SK-N-SH treated with all-trans-retinoic acid at 6 μM for 48 hours (cell line): Measurements from ENCODE around the gene SPINK2.

ENCODE experiments used
- ATAC-seq: fragments of 200-7000 bp; cut with Tn5 transposase; 3 replicates; pipeline ENCODE4 v1.9.1; 2020; ENCODE audit warnings: mild to moderate bottlenecking, moderate library complexity
- ARNTL ChIP-seq: fragments of 450-650 bp; formaldehyde crosslinking; IDR thresholded peaks from 2 replicates; pipeline ENCODE4 v1.5.0; 2020; ENCODE audit warnings: low read depth, mild to moderate bottlenecking, moderate library complexity, borderline replicate concordance
- BACH2 ChIP-seq: fragments of 250-450 bp; sonication (Bioruptor Pico); IDR thresholded peaks from 2 replicates; pipeline ENCODE4 v1.9.0; 2021; ENCODE audit warnings: mild to moderate bottlenecking, borderline replicate concordance
- CREB5 ChIP-seq: fragments of 250-450 bp; sonication (Bioruptor Pico); IDR thresholded peaks from 2 replicates; pipeline ENCODE4 v1.5.1; 2020; ENCODE audit warnings: low read depth, mild to moderate bottlenecking, moderate library complexity
- CSDC2 ChIP-seq: fragments of 250-450 bp; sonication (Bioruptor Pico); IDR thresholded peaks from 2 replicates; pipeline ENCODE4 v1.5.0; 2020; ENCODE audit warnings: mild to moderate bottlenecking, moderate library complexity
- CSRNP3 ChIP-seq: fragments of 250-450 bp; sonication (Bioruptor Pico); IDR thresholded peaks from 2 replicates; pipeline ENCODE4 v1.5.1; 2021; ENCODE audit warnings: mild to moderate bottlenecking, moderate library complexity
- ESRRG ChIP-seq: fragments of 250-450 bp; sonication (Bioruptor Pico); IDR thresholded peaks from 2 replicates; pipeline ENCODE4 v1.6.1; 2021; ENCODE audit warnings: mild to moderate bottlenecking
- GLIS3 ChIP-seq: fragments of 250-450 bp; sonication (Bioruptor Pico); IDR thresholded peaks from 2 replicates; pipeline ENCODE4 v1.5.0; 2020; ENCODE audit warnings: mild to moderate bottlenecking, moderate library complexity
- OSR1 ChIP-seq: fragments of 250-450 bp; sonication (Bioruptor Pico); IDR thresholded peaks from 2 replicates; pipeline ENCODE4 v1.8.0; 2022; ENCODE audit warnings: moderate library complexity, mild to moderate bottlenecking, inconsistent platforms
- PATZ1 ChIP-seq: fragments of 250-450 bp; sonication (Bioruptor Pico); IDR thresholded peaks from 2 replicates; pipeline ENCODE4 v1.8.0; 2020; ENCODE audit warnings: mild to moderate bottlenecking, moderate library complexity, borderline replicate concordance
- POU6F1 ChIP-seq: fragments of 250-450 bp; sonication (Bioruptor Pico); IDR thresholded peaks from 2 replicates; pipeline ENCODE4 v1.8.0; 2021; ENCODE audit warnings: low read depth, mild to moderate bottlenecking, moderate library complexity, borderline replicate concordance
- PPARA ChIP-seq: fragments of 250-450 bp; sonication (Bioruptor Pico); IDR thresholded peaks from 2 replicates; pipeline ENCODE4 v1.5.0; 2020; ENCODE audit warnings: mild to moderate bottlenecking, borderline replicate concordance
- RARB ChIP-seq: fragments of 250-450 bp; sonication (Bioruptor Pico); IDR thresholded peaks from 2 replicates; pipeline ENCODE4 v1.8.0; 2021; ENCODE audit warnings: mild to moderate bottlenecking, moderate library complexity
- SNAI2 ChIP-seq: fragments of 250-450 bp; sonication (Bioruptor Pico); IDR thresholded peaks from 2 replicates; pipeline ENCODE4 v1.5.0; 2020; ENCODE audit warnings: mild to moderate bottlenecking, moderate library complexity
- TCF4 ChIP-seq: fragments of 250-450 bp; sonication (Bioruptor Pico); IDR thresholded peaks from 2 replicates; pipeline ENCODE4 v1.8.0; 2021; ENCODE audit warnings: mild to moderate bottlenecking, moderate library complexity, borderline replicate concordance
- TOX ChIP-seq: fragments of 250-450 bp; sonication (Bioruptor Pico); IDR thresholded peaks from 2 replicates; pipeline ENCODE4 v1.8.0; 2021; ENCODE audit warnings: mild to moderate bottlenecking, moderate library complexity, borderline replicate concordance
- ZC3H10 ChIP-seq: fragments of 250-450 bp; sonication (Bioruptor Pico); IDR thresholded peaks from 2 replicates; pipeline ENCODE4 v1.5.1; 2021; ENCODE audit warnings: mild to moderate bottlenecking, moderate library complexity
- ZFP3 ChIP-seq: fragments of 250-450 bp; sonication (Bioruptor Pico); IDR thresholded peaks from 2 replicates; pipeline ENCODE4 v1.5.0; 2020; ENCODE audit warnings: mild to moderate bottlenecking, moderate library complexity
- ZFP30 ChIP-seq: fragments of 450-650 bp; formaldehyde crosslinking; IDR thresholded peaks from 2 replicates; pipeline ENCODE4 v1.5.0; 2022; ENCODE audit warnings: mild to moderate bottlenecking, moderate library complexity
- ZNF565 ChIP-seq: fragments of 450-650 bp; formaldehyde crosslinking; conservative IDR thresholded peaks from 2 replicates; pipeline ENCODE4 v1.5.0; 2020; ENCODE audit warnings: low read depth, mild to moderate bottlenecking, moderate library complexity
- ZNF8 ChIP-seq: fragments of 450-650 bp; formaldehyde crosslinking; IDR thresholded peaks from 2 replicates; pipeline ENCODE4 v1.5.0; 2020; ENCODE audit warnings: mild to moderate bottlenecking, moderate library complexity
- TF ChIP-seq, protein P1 (sequence below): fragments of 250-450 bp; sonication (Bioruptor Pico); IDR thresholded peaks from 2 replicates; pipeline ENCODE4 v1.5.0; 2020; ENCODE audit warnings: mild to moderate bottlenecking, moderate library complexity

The SPINK2 gene

GRCh38 chr4:56782019-56782418, 39.5 kb downstream of the SPINK2 start:
- TF ChIP-seq ZFP3 (CRISPR knock-in tag) (no peak), SNAI2 (CRISPR knock-in tag) (no peak), OSR1 (CRISPR knock-in tag) (no peak), GLIS3 (CRISPR knock-in tag) (no peak), CREB5 (CRISPR knock-in tag) (no peak), ZFP30 (no peak), ESRRG (CRISPR knock-in tag) (no peak), TOX (CRISPR knock-in tag) (no peak), CSDC2 (CRISPR knock-in tag) (no peak), ZNF8 (CRISPR knock-in tag) (no peak), PATZ1 (CRISPR knock-in tag) (no peak), BACH2 (CRISPR knock-in tag) (no peak), RARB (CRISPR knock-in tag) (no peak)
- TF ChIP-seq, protein P1, sequence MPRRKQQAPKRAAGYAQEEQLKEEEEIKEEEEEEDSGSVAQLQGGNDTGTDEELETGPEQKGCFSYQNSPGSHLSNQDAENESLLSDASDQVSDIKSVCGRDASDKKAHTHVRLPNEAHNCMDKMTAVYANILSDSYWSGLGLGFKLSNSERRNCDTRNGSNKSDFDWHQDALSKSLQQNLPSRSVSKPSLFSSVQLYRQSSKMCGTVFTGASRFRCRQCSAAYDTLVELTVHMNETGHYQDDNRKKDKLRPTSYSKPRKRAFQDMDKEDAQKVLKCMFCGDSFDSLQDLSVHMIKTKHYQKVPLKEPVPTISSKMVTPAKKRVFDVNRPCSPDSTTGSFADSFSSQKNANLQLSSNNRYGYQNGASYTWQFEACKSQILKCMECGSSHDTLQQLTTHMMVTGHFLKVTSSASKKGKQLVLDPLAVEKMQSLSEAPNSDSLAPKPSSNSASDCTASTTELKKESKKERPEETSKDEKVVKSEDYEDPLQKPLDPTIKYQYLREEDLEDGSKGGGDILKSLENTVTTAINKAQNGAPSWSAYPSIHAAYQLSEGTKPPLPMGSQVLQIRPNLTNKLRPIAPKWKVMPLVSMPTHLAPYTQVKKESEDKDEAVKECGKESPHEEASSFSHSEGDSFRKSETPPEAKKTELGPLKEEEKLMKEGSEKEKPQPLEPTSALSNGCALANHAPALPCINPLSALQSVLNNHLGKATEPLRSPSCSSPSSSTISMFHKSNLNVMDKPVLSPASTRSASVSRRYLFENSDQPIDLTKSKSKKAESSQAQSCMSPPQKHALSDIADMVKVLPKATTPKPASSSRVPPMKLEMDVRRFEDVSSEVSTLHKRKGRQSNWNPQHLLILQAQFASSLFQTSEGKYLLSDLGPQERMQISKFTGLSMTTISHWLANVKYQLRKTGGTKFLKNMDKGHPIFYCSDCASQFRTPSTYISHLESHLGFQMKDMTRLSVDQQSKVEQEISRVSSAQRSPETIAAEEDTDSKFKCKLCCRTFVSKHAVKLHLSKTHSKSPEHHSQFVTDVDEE (CRISPR knock-in tag): no peak

GRCh38 chr4:56773346-56773745, 48.2 kb downstream of the SPINK2 start:
- no peak for TF ChIP-seq BACH2 (CRISPR knock-in tag)
- no peak for TF ChIP-seq TCF4
- TF ChIP-seq ZFP30: no peak
- TF ChIP-seq ZC3H10: no peak
- TF ChIP-seq PPARA (CRISPR knock-in tag): no peak
- no peak for TF ChIP-seq CREB5 (CRISPR knock-in tag)
- TF ChIP-seq, protein P1 (CRISPR knock-in tag): no peak
- TF ChIP-seq POU6F1 (CRISPR knock-in tag): no peak
- no peak for TF ChIP-seq ESRRG (CRISPR knock-in tag)
- no peak for TF ChIP-seq GLIS3 (CRISPR knock-in tag)
- no peak for TF ChIP-seq RARB (CRISPR knock-in tag)
- TF ChIP-seq CSDC2 (CRISPR knock-in tag): no peak
- no peak for TF ChIP-seq ARNTL (CRISPR knock-in tag)
- no peak for TF ChIP-seq ZNF565 (CRISPR knock-in tag)
- no peak for TF ChIP-seq CSRNP3
- ATAC-seq: no peak

More at GRCh38 chr4:56782019-56782418, 39.5 kb downstream of the SPINK2 start:
- no peak for ATAC-seq
